Skin of body (tissue), 2 donors: ENCODE data around the gene TNKS1BP1. TPM values are rescaled to one million over a fixed set of nuclear protein-coding genes. Genes with fewer than 3 reads are reported as not detected.
"Not testable (repeated sequence)": the region's sequence is repeated elsewhere in the genome, so short reads cannot be mapped to it uniquely, and the experiment has no call there.

Source experiments
- DNase-seq: peaks from one replicate; lab custom pipeline; 2025; lab: John Stamatoyannopoulos, UW
- total RNA-seq: library from RNA; depleted of rRNA; stranded (reverse); fragments of >200 nt; gene quantifications from one replicate; pipeline ENCODE4 v1.2.3, GENCODE V29; 2014

The TNKS1BP1 gene
- total RNA-seq, 1 donor from 2014 or later = 81.0 TPM

DNA sequence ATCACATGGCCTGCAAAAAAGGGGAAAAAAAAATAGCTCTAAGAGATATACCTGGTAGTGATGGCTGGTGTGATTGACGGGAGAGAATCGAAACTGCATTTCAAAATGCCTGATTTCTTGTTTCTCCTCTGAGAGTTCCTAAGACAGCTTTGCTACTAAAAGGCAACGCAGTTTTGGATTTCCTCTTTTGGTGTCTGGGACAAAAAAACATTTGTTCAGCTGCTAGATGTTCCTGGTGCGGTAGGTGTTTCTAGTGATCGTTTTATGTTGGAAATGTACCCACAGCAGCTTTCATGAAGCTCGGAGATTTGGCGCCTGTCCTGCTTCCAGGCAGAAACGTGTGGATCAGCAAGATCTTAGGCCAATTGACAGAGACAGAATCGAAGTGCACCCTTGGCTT is 31.5 kb upstream of the TNKS1BP1 start:
- no peak for DNase-seq

DNA sequence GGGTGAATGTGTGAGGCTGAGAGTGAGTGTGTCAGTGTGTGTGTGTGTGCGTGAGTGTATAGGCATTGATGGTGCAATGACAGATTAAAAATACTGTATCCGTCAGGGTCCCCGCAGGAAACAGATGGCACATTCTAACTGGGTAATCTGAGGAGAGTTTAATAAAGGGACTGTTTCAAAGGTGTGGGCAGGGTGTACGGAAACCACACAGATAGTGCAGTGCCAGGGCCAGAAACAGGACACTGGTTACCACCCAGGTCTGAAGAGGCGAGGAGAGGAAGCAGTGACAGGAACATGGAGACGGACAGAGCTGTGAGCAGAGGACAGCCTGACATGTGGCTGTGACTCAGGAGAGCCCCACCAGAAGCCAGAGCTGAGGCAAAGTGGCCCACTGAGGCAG is 29.9 kb upstream of the TNKS1BP1 start:
- no peak for DNase-seq

DNA sequence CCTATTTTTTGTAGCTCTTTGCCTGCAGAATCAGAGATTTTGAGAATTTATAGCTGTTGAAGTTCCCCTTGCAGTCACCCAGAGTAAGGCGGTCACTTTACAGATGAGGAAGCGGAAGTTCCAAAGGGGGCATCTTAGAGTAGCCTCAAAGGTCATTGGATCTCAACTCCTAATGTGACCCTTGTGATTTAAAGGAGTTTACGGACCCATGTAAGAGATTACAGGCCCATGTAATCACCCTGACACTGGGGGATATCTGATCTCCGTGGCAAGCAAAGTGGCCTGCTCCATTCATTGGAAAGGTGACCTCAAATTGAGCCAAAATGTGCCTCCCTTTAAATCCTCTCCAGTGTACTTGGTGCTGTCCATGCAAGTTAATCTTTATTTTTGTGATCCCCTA is 29.1 kb upstream of the TNKS1BP1 start:
- no peak for DNase-seq

DNA sequence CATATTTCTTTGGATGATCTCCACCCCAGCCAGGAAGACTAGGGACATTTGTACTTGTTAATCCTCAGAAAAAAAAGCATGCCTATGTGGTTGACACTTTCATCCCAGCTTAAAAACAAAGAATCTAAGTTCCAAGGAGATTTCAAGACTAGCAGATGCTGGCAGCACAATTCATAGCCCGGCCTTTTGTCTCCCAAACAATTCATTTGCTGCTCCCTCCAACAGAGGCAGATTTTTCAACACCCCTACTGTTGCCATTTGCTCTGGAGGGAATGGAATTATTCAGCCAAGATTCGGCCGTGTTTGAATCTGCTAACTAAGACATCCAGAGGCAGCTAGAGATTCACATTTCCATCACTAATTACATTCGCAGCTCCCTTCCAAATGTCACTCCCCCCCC is 28.7 kb upstream of the TNKS1BP1 start:
- no peak for DNase-seq

DNA sequence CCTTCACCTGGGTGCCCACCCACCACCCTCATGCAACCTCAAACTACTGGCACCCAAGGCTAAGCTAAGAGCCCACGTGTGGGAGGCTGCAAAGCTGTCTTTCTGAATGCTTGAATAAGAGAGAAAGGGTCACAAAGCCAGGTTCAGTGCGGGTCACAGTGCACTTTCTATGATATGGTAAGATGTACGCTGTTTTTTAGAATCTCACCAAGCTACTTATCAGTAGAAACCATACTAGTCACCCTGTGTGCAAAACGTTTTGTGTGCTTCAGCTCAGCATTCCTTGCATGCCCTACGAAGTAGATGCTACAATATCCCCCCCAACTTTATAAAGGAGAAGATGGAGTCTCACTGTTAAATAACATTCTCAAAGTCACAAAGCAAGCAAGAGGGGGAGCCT is 28.3 kb upstream of the TNKS1BP1 start:
- DNase-seq = no peak

DNA sequence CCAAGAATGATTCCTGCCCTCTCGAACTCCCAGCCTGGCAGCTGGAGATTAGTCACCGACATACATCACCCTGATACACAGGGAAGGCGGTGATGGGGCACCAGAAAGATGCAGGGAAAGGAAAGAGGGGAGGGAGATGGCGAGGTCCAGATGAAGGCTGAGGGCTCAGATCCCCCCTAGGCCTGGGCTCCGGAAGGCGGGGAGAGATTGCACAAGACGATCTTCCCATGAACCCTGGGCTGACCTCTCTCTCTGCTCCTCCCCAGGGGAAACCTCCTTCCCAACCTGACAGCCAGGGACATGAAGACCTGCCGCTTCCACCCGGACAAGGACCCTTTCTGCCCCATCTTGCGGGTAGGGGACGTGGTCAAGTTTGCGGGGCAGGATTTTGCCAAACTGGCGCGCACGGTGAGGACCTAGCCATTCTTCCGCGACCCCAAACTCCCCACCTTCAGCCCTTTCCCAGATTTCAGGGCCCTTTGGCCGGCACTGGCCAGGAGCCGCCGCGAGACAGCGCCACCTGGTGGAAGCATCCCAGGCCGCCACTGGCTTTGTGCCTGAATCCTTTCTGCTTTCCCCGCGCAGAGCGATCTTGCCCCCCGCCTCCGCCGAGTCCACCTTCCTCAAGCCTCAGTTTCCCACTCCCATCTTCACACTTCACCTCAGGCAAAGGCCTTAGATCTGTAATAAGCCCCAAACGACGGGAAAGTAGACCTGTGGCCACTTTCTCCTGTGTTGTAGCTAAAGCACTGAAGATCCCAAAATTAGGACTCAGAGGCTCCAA is 24.9 kb upstream of the TNKS1BP1 start:
- DNase-seq = no peak

DNA sequence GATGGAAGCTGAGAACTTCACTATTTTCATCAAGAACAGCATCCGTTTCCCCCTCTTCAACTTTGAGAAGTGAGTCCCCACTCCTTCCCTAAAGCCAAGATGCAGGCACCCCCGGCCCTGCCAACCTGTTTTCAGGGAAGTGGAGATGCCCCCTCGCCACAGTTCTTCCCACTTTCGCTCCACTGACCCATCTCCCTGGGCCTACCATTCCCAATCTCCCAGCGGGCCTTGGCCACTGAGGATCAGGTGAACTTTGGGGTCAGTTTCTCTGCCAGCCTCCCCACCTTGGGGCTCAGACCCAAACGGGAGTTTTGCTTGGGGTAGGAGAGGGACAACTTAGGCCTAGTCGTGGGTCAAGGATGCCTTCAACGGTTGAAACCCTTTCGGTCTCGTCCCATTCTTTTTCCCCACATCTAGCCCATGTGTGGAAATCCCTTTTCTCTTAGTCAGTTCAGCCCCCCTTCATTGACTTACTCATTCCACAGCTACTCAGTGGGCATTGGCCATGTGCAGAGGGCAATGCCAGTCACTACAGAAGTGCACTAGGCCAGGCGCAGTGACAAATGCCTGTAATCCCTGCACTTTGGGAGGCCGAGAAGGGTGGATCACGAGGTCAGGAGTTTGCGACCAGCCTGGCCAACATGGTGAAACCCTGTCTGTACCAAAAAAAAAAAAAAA is 24.0 kb upstream of the TNKS1BP1 start:
- DNase-seq = no peak

DNA sequence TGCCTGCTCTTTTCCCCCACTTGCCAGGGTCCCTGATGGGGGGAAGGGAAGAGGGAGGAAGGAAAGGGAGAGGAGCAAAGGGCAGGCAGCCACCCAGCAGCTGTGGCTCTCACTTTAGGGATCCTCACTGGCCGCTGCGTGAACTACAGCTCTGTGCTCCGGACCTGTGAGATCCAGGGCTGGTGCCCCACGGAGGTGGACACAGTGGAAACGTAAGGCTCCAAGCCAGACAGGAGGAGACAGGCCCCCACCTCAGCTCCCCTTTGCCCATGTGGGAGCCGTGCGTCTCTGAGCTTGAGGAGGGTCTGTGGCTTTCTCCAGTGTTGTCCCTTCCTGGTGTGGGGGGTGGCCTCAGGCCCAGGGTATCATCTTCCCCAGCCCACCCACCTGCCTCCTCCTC is 23.3 kb upstream of the TNKS1BP1 start:
- no peak for DNase-seq

DNA sequence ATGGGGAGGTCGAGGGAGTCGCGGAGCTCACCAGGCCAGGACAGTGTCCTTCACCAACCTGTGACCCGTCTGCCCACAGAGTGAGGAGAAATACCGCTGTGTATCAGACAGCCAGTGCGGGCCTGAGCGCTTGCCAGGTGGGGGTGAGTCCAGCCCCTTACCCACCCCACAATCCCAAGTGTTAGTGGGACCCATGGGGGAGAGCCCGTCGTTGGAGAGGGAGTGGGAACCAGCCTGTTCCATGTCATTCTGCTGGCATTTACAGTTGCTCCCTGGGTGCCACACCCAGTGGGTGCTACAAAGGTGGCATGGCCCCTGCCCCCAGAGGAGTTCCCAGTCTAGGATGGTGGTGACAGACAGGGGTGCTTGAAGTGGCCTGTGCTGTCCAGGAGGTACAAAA is 22.6 kb upstream of the TNKS1BP1 start:
- no peak for DNase-seq

DNA sequence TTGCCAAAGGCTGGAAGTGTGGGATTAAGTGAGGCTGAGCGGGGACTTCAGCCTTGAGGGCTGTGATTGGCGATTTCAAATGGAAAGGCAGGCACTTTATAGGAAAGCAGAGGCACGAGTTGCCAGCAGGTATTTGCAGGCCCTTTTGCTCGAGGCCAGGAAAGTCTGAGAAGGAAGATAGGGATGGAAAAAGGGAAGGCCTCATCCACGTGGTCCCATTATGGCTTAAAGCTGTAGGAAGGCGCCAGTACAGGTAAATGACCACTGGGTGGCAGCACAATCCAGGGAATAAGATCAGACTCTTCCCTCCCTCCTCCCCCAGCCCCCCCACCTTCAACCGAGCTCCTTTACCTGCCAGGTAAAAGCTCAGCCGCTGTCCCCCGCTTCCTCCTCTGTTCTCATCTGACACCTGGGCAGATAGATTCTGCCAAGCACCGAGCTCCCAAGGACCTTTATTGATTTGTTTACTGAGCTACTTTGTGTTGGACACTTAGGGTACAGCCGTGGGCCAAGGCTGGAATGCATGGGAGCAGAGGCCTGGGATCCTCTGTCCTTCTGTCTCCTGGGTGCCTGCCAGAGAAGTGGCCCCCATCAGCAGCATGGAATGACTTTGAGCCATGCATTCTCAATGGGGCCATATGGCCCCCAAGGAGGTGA is 20.9 kb upstream of the TNKS1BP1 start:
- DNase-seq = peak; percentile 52

DNA sequence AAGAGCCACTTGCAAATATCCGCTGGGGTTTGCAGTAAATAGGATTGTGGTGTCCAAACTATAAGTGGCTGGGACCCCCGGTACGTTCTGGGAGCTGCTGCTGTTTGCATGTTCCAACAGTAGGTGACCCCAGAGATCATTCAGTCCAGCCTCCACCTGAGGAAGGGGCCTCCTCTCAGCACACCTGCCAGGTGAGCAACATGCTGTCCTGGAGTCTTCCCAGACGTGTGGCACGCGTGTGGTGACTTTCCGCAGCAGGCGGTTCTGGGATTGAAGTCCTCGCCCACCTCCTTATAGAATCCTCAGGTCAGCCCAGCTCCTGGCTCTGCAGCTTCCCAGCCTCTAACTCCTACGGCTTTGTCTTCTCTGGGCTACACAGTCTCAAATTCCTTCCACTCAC is 20.1 kb upstream of the TNKS1BP1 start:
- no peak for DNase-seq

DNA sequence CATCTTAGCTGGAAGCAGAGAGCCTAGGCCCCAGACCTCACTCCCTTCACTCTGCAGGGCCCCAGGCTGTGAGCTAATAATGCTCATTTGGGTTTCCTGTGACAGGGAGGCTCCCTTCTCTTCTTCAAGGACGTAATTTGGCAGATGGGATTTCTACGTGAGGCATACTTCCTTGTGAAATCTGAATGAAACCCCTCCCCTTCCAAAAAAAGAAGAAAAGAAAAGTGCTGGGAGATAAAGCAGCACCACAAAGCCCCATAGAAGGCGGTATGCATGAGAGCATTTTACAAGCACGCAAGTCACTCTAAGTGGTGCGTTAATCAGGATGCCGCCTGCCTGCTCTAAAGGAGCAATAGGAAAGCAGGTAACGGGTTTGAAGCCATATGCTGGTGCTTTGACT is 19.1 kb upstream of the TNKS1BP1 start:
- no peak for DNase-seq

DNA sequence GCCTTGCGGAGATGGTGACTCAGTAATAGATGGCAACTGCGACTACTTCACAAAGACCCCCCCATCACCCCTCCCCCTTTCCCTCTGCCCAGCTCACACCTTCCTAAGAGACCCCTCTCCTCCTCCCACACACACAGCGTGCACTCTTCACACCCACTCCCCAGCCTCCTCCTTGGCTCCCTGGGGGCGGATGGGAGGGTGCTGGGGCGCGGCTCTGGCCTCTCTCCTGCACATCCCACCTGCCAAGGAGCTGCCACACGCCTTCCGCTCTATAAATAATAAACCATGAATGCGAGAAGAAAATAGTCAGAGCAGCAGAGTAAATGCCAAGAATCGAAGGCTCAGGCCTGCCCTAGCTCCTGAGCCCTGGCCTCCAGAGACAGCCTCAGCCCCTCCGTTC is 17.9 kb upstream of the TNKS1BP1 start:
- no peak for DNase-seq

DNA sequence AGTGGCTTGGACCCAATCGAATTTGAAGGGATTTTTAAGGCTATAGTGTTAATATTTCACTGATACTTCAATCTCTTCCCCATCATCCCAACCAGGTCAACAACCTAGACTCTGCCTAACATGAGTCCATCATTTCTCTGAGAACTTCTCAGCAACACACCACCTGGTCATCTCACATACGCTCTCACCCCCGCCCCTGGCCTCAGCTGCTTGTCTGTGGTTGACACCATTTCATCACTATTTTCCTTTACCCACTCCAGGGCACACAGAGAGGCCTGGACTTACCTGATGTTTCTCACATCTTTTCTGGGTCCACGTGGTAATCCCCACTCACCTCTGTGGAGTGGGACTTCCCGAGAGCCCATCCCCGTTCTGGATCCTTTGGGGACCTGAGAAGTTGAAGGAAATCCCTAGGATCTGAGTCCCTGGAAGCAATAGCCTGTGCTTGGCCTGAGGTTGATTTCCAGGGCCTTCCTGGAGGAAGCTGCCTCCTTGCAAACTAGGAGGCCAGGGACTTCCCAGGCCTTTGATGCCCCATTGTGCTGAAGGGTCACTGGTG is 16.6 kb upstream of the TNKS1BP1 start:
- no peak for DNase-seq

DNA sequence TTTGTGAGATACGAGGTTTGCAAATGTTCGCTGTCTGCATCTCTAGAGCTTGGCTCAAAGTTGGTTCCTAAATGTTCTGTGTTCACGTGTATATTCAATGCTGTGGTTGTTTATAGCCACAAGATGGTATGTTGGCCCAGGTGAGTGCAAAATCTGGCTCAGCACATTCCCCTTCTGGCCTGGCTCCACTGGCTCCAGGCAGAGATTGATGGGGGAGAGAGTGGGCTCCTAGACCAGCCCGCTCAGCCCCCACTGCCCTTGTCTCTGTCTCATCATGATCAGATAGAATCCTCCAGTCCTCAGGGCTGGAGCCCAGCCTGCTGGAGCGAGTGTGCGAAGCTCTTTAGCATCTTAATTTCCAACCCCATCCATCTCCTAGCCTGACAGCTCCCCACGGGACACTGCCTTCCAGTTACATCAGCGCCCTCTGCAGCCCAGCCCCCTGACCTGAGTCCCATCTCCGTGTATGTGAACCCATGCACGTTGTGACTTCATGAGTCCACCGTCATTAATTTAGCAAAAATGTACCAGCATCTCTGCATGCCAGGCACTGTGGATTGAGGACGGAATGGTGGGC is 15.4 kb upstream of the TNKS1BP1 start:
- DNase-seq = no peak

DNA sequence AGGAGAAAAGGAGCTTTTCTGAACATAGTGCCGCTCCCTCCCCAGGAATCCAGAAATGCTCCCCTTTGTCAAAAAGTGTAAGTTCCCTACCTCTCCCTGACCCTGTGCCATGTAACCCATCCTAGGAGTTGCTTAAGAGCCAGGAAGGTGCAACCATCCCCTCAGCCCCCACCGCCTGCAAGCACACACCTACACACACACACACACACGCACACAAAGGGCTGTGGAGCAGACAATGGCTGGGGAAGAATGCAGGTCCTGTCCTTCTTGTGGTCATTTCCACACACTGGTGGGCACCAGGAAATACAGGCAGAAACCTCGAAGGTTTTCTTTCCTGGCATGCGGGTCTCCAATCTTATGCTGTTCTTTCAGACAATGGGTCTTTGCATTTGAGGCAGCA is 14.6 kb upstream of the TNKS1BP1 start:
- DNase-seq = no peak

DNA sequence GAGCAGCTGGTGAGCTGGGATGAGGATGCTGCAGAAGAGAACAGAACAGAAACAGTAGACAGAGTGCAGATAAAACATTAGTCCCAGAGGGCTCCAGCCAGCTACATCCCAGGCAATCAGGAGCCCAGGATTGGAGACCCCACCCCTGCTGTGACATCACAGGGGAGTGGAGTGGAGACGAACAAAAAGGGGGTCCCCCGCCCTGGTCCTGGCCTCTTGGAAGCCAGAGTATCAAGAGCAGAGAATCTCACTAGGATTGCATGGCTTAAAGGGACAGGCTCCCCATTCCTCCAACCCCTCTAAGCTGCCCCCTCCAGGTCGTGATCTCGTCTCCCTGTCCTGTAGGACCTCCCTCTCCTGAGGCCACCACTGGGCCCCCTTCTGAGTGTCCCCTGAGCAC is 13.4 kb upstream of the TNKS1BP1 start, which contains the start of gene P2RX3:
P2RX3 (plus strand) TSS at position 211 of the 400 bp plus-strand sequence. CDS start 199 bp downstream, outside the sequence.
- peak; percentile 34 for DNase-seq

DNA sequence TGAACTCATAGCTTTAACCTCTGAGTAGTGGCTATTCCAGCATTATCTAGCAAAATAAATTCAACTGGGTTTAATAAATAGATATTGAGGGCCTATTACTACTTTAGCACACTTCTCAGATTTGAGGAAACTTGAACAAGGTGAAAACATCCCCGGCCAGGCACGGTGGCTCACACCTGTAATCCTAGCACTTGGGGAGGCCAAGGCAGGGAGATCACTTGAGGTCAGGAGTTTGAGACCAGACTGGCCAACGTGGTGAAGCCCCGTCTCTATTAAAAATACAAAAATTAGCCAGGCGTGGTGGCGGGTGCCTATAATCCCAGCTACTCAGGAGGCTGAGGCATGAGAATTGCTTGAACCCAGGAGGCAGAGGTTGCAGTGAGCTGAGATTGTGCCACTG is 12.1 kb upstream of the TNKS1BP1 start:
- not testable (repeated sequence) for DNase-seq

DNA sequence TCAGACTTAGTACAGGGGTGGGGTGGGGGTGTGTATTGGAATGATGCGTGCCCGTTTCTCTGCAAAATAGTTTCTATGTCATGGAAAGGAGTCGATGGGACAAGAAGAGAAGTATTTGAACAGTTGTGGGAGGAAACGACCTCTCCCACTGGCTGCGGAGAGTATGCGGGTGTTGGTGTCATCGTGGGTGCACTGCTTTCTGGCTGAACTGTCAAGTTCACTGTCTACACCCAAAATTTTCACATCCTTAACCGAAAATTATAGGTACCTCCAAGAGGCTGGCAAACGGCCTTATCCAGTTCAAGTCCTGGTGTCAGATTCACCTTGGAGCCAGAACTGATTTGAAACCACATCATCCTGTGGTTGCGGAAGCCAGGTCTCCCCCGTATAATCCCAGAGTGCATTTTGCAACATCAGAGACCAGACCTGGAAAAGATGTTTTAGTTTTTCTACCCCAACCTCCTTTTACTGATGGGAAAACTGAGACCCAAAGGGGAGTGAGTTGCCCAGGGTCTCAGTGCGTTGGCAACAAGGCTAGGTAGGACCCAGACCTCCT is 11.4 kb upstream of the TNKS1BP1 start:
- DNase-seq = no peak

DNA sequence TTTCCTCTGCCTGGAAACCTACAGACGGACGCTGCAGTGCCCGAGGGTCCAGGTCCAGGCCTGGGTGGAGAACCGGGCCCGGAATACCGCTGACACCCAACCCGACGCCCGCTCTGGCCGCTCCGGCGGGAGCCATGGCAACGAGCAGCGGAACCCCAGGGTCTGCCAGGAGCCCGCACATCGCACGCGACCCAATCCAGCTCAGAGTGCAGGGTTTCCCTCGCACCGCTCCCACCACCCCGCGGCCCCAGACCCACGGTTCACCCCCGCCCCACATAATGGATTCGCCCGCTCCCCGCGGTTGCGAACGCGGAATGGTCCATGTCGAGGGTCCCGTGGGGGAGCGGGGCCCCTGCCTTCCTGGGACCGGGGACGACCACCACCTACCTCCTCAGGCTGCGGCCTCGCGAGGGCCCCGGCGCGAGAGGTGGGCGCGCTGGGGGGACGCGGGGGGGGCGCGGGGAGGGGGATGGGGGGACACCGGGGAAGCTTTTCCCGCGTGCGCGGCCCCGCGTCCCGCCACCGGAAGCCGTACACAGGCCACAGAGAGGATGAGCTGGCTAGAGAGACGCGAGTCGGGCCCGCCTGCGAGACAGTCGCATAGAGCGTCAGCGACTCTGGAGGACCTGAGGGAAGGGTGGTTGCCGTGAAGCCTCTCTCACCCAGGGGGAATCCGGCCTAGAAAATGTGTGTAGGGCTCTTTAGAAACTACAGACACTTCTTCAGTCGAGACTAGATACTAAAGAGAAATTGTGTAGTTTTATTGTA is 10.8 kb upstream of the TNKS1BP1 start, which contains the start of gene SSRP1:
SSRP1 (minus strand) TSS at position 550 of the 768 bp plus-strand sequence. CDS start 771 bp downstream, outside the sequence.
- DNase-seq = peak; percentile 83

DNA sequence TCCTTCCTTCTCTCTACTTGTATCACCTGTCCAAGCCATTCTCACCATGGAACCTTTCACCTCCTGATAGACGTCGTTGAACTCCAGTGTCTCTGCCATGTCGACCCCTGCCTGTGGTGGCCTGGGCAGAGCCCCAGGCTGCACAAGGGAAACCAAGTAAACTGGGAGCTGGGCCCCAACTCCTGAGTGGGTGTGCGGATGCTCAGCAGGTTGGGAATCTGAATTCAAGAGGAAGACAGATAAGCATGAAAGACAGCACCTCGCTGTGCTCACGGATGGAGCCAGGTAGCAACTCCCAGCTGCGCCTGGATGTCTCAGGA is 10.2 kb upstream of the TNKS1BP1 start:
- no peak for DNase-seq
